HCT116 (cell line): ENCODE measurements around the gene DUSP2. TPM values are rescaled to one million over a fixed set of nuclear protein-coding genes. Genes with fewer than 3 reads are reported as not detected.

Experiments used
- ATAC-seq: fragments of 200-7000 bp; cut with Tn5 transposase; 2 replicates; pipeline ENCODE4 v1.9.1; 2020; ENCODE audit warnings: mild to moderate bottlenecking, moderate library complexity
- BruUV-seq: library from RNA; stranded (reverse); fragments of 400-500 nt; replicated peaks from 2 replicates; lab custom pipeline; 2021; lab: Mats Ljungman, UMichigan
- CTCF ChIA-PET: fragments of 300-600 bp; sonication (Branson Sonifier 250); formaldehyde crosslinking; loops from one replicate; lab custom pipeline; 2021; ENCODE audit warnings: antibody characterized with exemption; lab: Charles Lee
- POLR2A ChIA-PET: fragments of 300-600, 350-600 bp; sonication (Branson Sonifier 250); formaldehyde crosslinking; loops from one replicate; lab custom pipeline; 2021; ENCODE audit warnings: antibody characterized with exemption; lab: Charles Lee
- RAD21 ChIA-PET, 2 experiments: fragments of 300-600 bp; sonication (Branson Sonifier 250); formaldehyde crosslinking; loops; one replicate each; lab custom pipeline; 2023; ENCODE audit warnings: low total read pairs in 2 of 2; ENCODE audit not compliant: uncharacterized antibody in 2 of 2, unreplicated experiment in 2 of 2, low non-redundant PET in 1 of 2; lab: Charles Lee
- DNase-seq: peaks from one replicate; pipeline ENCODE4 v3.0.0-alpha.2; 2010; ENCODE audit warnings: low read depth, low spot score
- H2AFZ ChIP-seq: fragments of 200-600 bp; shearing (Covaris generic), sonication (generic); 2 replicates; pipeline ENCODE4 v1.6.1; 2017; ENCODE audit warnings: low read depth, mixed run types, mixed read lengths, antibody characterized with exemption, low read length; ENCODE audit not compliant: poor library complexity, severe bottlenecking
- H3K27ac ChIP-seq: 2 replicates; pipeline ENCODE4 v1.5.1; 2012; ENCODE audit warnings: low read depth, low read length
- H3K27me3 ChIP-seq: fragments of 200-600 bp; sonication (generic); 2 replicates; pipeline ENCODE4 v1.6.1; 2016; ENCODE audit warnings: mixed run types, low read length, mixed read lengths; ENCODE audit not compliant: insufficient read depth
- H3K36me3 ChIP-seq, 2 experiments: fragments of 200-500 bp in 1 of 2; fragments of 200-600 bp in 1 of 2; sonication (Bioruptor generic) in 1 of 2; sonication (generic) in 1 of 2; 2 replicates each; pipeline versions ENCODE4 v1.5.1 to v1.6.1; 2014 to 2016; ENCODE audit warnings: low read length in 2 of 2, inconsistent platforms in 1 of 2, mixed read lengths in 1 of 2, mixed run types in 1 of 2; ENCODE audit not compliant: insufficient read depth in 2 of 2, control insufficient read depth in 1 of 2
- H3K4me1 ChIP-seq, 2 experiments: fragments of 200-600 bp in 1 of 2; sonication (generic) in 1 of 2; 2 replicates each; pipeline versions ENCODE4 v1.5.1 to v1.6.1; 2012 to 2017; ENCODE audit warnings: low read length in 2 of 2, inconsistent platforms in 1 of 2, mild to moderate bottlenecking in 1 of 2, mixed read lengths in 1 of 2, mixed run types in 1 of 2, moderate library complexity in 1 of 2; ENCODE audit not compliant: insufficient read depth in 2 of 2, control insufficient read depth in 1 of 2
- H3K4me2 ChIP-seq: fragments of 200-600 bp; sonication (generic); 2 replicates; pipeline ENCODE4 v1.6.1; 2017; ENCODE audit warnings: mixed run types, low read length, mixed read lengths
- H3K4me3 ChIP-seq, 2 experiments: fragments of 200-600 bp in 1 of 2; sonication (generic) in 1 of 2; replicated peaks in 1 of 2; 2 replicates each; pipeline ENCODE4 v1.5.1; 2011 to 2016; ENCODE audit warnings: low read length in 2 of 2, control low read depth in 1 of 2, low read depth in 1 of 2, mild to moderate bottlenecking in 1 of 2, mixed read lengths in 1 of 2, mixed run types in 1 of 2
- H3K79me2 ChIP-seq: fragments of 200-600 bp; sonication (generic); 2 replicates; pipeline ENCODE4 v1.6.1; 2017; ENCODE audit warnings: mild to moderate bottlenecking, mixed run types, low read length, moderate library complexity, mixed read lengths; ENCODE audit not compliant: insufficient read depth
- H3K9ac ChIP-seq: fragments of 200-600 bp; sonication (generic); 2 replicates; pipeline ENCODE4 v1.6.1; 2016; ENCODE audit warnings: low read length, mixed read lengths
- H3K9me2 ChIP-seq: fragments of 200-600 bp; sonication (generic), shearing (Covaris generic); 2 replicates; pipeline ENCODE4 v1.6.1; 2017; ENCODE audit warnings: mixed run types, mild to moderate bottlenecking, moderate library complexity; ENCODE audit not compliant: insufficient read depth
- H3K9me3 ChIP-seq, 2 experiments: fragments of 200-500 bp in 1 of 2; fragments of 200-600 bp in 1 of 2; sonication (Bioruptor generic) in 1 of 2; sonication (generic) in 1 of 2; 2 replicates each; pipeline ENCODE4 v1.6.1; 2014 to 2017; ENCODE audit warnings: low read length in 2 of 2, mixed read lengths in 2 of 2, inconsistent platforms in 1 of 2, low read depth in 1 of 2, mild to moderate bottlenecking in 1 of 2, mixed run types in 1 of 2, moderate library complexity in 1 of 2; ENCODE audit not compliant: control insufficient read depth in 1 of 2, insufficient read depth in 1 of 2
- H4K20me1 ChIP-seq: fragments of 200-600 bp; sonication (generic), shearing (Covaris generic); 2 replicates; pipeline ENCODE4 v1.6.1; 2017; ENCODE audit warnings: mixed run types, mild to moderate bottlenecking, moderate library complexity; ENCODE audit not compliant: insufficient read depth
- CEBPB ChIP-seq: IDR thresholded peaks from 2 replicates; pipeline ENCODE4 v1.6.1; 2012; ENCODE audit warnings: low read depth
- ELF1 ChIP-seq: IDR thresholded peaks from 2 replicates; pipeline ENCODE4 v1.6.1; 2012; ENCODE audit warnings: low read depth, borderline replicate concordance
- EZH2phosphoT487 ChIP-seq: fragments of 200-600 bp; IDR thresholded peaks from 2 replicates; pipeline ENCODE4 v1.6.1; 2018; ENCODE audit warnings: antibody characterized with exemption, borderline replicate concordance
- FOSL1 ChIP-seq: IDR thresholded peaks from 2 replicates; pipeline ENCODE4 v1.6.1; 2012; ENCODE audit warnings: low read depth
- JUND ChIP-seq: IDR thresholded peaks from 2 replicates; pipeline ENCODE4 v1.6.1; 2012
- MAX ChIP-seq: IDR thresholded peaks from 2 replicates; pipeline ENCODE4 v1.6.1; 2012
- SP1 ChIP-seq: IDR thresholded peaks from 2 replicates; pipeline ENCODE4 v1.6.1; 2012; ENCODE audit warnings: low read depth
- SRF ChIP-seq: IDR thresholded peaks from 2 replicates; pipeline ENCODE4 v1.6.1; 2012; ENCODE audit warnings: low read depth
- TCF7L2 ChIP-seq: IDR thresholded peaks from 2 replicates; pipeline ENCODE4 v1.7.0; 2011; ENCODE audit warnings: borderline replicate concordance, inconsistent platforms; ENCODE audit not compliant: insufficient read depth, insufficient read length; ENCODE audit errors: extremely low read depth
- ZBTB33 ChIP-seq: IDR thresholded peaks from 2 replicates; pipeline ENCODE4 v1.6.1; 2011; ENCODE audit warnings: mild to moderate bottlenecking, low read length, moderate library complexity; ENCODE audit not compliant: insufficient replicate concordance; ENCODE audit errors: extremely low read depth
- ZFX ChIP-seq: fragments of 450-650 bp; IDR thresholded peaks from 2 replicates; pipeline ENCODE4 v1.6.1; 2017
- intact Hi-C: fragments of 100-400 bp; cut with micrococcal nuclease; formaldehyde crosslinking; loops from 2 replicates; pipeline ENCODE4 v1.10.0; 2022
- total RNA-seq: library from RNA; stranded (reverse); gene quantifications from one replicate; pipeline ENCODE4 v1.2.1, GENCODE V29; 2021; ENCODE audit not compliant: unreplicated experiment
- TF ChIP-seq, protein P1 (sequence below), 3 experiments: fragments of 200-600 bp in 1 of 3; sonication (generic) in 1 of 3; IDR thresholded peaks in 2 of 3; conservative IDR thresholded peaks in 1 of 3; 2 replicates each; pipeline ENCODE4 v1.5.1; 2012 to 2017; ENCODE audit warnings: low read depth in 2 of 3, low read length in 2 of 3, antibody characterized with exemption in 1 of 3, borderline replicate concordance in 1 of 3, control low read depth in 1 of 3, mild to moderate bottlenecking in 1 of 3, mixed read lengths in 1 of 3, mixed run types in 1 of 3, moderate library complexity in 1 of 3; ENCODE audit not compliant: insufficient read depth in 1 of 3

Gene DUSP2
- total RNA-seq, 1 experiment from 2014 or later: 24.5 TPM

DNA sequence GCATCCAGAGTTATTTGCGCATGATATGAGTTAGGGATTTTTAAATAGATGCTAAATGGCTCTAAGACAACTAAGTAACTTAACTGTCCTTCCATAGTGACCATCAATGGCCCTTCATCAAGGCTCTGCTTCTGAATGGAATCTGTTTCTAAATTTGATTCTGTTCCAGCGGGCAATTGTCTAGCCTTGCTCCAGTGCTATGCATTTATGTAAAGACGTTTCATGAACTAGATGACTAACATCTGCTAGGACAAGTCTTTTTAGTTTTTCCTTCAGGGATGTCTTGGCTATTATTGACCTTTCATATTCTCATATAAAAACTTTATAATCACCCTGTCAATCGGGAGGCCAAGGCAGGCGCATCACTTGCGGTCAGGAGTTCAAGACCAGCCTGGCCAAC lies 16.8 kb downstream of the DUSP2 start:
- Histone ChIP-seq H3K4me2 (no peak overlapping the region), H3K4me1 (no peaks in the 10 kb centered on the region), H3K9me2 (no peaks in the 10 kb centered on the region), H2AFZ (no peak overlapping the region), H3K9me3 (no peaks in the 10 kb centered on the region), H3K36me3 (no peaks in the 10 kb centered on the region), H3K27ac (no peak overlapping the region), H3K9ac (no peak overlapping the region), H3K4me3 (no peak overlapping the region), H3K27me3 (no peaks in the 10 kb centered on the region), H4K20me1 (no peaks in the 10 kb centered on the region), H3K79me2 (no peaks in the 10 kb centered on the region)
- TF ChIP-seq MAX (no peak), ELF1 (no peak), TCF7L2 (no peak), ZBTB33 (no peak), CEBPB (no peak), ZFX (no peak), EZH2phosphoT487 (no peak), FOSL1 (no peak), SRF (no peak), SP1 (no peak), JUND (no peak)
- TF ChIP-seq, protein P1, sequence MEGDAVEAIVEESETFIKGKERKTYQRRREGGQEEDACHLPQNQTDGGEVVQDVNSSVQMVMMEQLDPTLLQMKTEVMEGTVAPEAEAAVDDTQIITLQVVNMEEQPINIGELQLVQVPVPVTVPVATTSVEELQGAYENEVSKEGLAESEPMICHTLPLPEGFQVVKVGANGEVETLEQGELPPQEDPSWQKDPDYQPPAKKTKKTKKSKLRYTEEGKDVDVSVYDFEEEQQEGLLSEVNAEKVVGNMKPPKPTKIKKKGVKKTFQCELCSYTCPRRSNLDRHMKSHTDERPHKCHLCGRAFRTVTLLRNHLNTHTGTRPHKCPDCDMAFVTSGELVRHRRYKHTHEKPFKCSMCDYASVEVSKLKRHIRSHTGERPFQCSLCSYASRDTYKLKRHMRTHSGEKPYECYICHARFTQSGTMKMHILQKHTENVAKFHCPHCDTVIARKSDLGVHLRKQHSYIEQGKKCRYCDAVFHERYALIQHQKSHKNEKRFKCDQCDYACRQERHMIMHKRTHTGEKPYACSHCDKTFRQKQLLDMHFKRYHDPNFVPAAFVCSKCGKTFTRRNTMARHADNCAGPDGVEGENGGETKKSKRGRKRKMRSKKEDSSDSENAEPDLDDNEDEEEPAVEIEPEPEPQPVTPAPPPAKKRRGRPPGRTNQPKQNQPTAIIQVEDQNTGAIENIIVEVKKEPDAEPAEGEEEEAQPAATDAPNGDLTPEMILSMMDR (IDR thresholded peaks at IDR 0.05 in 2 of 3, conservative IDR thresholded peaks at IDR 0.05 in 1 of 3; ENCODE audit: borderline replicate concordance in 1 of 3, insufficient read depth in 1 of 3, low read depth in 2 of 3, low read length in 2 of 3): no peak
- ATAC-seq (no peak), DNase-seq (no peak)
- no TSS peak for BruUV-seq
- ChIA-PET CTCF (no interaction called here), RAD21 (no interaction called here), POLR2A (no interaction called here)
- intact Hi-C loops: no loop called here
